A673 (cell line): Measurements from ENCODE around the gene FMNL3.

Source experiments
- EZH2 ChIP-seq: fragments of 200-600 bp; sonication (generic); IDR thresholded peaks from 2 replicates; pipeline ENCODE4 v1.6.1; 2017; ENCODE audit warnings: borderline replicate concordance, low read depth, mild to moderate bottlenecking, mixed read lengths, antibody characterized with exemption, low read length; ENCODE audit not compliant: poor library complexity, severe bottlenecking
- TF ChIP-seq, protein P1 (sequence below): fragments of 300-800, 200-600 bp; sonication (generic); conservative IDR thresholded peaks from 2 replicates; pipeline ENCODE4 v1.5.1; 2017; ENCODE audit warnings: low read depth, mild to moderate bottlenecking, antibody characterized with exemption, low read length, moderate library complexity, mixed read lengths

DNA sequence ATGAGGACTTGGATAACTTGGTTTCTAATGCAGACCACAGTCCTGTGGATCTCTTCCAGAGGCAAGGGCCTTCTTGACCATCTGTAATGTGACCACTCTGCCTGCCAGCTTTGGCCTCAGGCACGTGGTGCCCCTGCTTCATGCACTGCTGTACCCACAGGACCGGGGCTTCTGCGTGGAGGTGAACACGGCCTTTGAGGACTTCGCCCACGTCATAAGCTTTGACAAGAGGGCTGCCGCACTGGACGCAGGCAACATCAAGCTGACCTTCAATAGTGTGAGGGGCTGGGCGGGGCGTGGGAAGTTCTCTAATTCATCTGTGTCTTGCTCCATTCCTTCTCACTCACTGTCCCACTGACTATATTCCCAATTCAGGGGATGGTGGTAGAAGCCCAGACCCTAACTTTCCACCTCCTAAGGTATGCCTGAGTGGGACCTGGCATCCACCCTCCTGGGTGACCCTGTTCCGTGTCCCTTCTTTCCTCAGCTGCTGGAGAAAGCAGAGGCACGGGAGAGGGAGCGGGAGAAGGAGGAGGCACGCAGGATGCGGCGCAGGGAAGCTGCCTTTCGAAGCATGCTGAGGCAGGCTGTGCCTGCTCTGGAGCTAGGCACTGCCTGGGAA, 65.3 kb downstream of the FMNL3 start:
- TF ChIP-seq, protein P1, sequence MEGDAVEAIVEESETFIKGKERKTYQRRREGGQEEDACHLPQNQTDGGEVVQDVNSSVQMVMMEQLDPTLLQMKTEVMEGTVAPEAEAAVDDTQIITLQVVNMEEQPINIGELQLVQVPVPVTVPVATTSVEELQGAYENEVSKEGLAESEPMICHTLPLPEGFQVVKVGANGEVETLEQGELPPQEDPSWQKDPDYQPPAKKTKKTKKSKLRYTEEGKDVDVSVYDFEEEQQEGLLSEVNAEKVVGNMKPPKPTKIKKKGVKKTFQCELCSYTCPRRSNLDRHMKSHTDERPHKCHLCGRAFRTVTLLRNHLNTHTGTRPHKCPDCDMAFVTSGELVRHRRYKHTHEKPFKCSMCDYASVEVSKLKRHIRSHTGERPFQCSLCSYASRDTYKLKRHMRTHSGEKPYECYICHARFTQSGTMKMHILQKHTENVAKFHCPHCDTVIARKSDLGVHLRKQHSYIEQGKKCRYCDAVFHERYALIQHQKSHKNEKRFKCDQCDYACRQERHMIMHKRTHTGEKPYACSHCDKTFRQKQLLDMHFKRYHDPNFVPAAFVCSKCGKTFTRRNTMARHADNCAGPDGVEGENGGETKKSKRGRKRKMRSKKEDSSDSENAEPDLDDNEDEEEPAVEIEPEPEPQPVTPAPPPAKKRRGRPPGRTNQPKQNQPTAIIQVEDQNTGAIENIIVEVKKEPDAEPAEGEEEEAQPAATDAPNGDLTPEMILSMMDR = no peak
- TF ChIP-seq EZH2 = no peak
